ENCODE measurements around the gene FOSL1. TPM values are rescaled to one million over a fixed set of nuclear protein-coding genes. Genes with fewer than 3 reads are reported as not detected.

Gene FOSL1
- polyA plus RNA-seq, 3 donors = 2.5 to 28.2 (median 2.5) TPM

DNA sequence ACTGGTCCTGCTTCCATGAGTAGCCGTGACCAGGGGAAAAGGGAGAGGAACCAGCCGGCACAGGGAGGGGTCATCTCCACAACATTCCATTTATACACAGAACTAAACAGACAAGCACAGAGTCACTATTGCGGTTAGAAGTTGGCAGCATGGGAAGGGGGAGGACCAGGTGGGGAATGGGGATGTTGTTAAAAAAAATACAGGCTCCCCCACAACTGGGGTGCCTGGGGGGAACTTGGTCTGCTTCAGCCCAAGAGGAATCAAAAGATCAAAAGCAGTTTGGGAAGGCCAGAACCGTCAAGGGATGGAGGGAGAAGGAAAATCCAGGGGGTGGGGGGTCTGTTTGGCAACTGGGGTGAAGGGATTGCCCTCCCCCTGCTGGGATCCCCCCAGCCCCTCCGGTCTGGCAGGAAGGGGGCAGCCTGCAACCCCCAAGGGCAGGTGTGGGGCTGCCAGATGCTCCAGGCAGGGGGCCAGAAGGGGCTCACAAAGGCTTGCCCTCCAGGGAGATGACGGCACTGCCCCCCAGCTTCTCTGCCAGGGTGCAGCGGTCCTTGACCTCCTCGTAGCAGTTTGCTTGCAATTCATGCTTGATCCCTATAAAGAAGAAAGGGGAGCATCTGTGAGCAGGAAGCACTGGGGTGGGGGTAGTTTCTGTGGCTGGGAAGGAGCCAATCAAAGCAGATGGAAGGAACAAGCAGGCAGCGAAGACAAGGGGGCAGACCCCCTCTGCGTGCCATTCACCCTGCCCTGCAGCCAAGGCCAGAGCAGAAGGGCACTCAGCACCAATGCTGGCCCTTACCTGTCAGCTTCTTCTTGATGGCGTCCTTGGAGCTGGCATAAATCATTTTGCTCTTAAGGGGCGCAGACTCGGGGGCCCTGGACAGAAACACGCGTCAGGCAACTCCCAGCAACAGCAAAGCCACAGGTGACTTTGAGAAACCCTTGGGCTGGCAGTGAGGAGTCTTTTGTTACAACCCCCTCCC is 45.0 kb downstream of the FOSL1 start:
- Mint-ChIP-seq H3K27ac (peak overlapping the region in 5 of 7 donors; percentile 58 to 97 (median 95)), H3K4me1 (peaks cover 47% of the 10 kb centered on the region), H3K9me3 (peaks cover 0 to 15% (median 8%) of the 10 kb centered on the region in 7 donors), H3K4me3 (no peak overlapping the region), H3K27me3 (ENCODE audit: low read depth in 3 of 3) (peaks cover 0 to 2% (median 1%) of the 10 kb centered on the region in 3 donors), H3K36me3 (peaks cover 45 to 59% of the 10 kb centered on the region in 2 donors)
- H3K4me2 ChIP-seq (replicated peaks; ENCODE audit: extremely low read depth, low read length, poor library complexity, severe bottlenecking) = no peak overlapping the region
- TF ChIP-seq, protein P1, sequence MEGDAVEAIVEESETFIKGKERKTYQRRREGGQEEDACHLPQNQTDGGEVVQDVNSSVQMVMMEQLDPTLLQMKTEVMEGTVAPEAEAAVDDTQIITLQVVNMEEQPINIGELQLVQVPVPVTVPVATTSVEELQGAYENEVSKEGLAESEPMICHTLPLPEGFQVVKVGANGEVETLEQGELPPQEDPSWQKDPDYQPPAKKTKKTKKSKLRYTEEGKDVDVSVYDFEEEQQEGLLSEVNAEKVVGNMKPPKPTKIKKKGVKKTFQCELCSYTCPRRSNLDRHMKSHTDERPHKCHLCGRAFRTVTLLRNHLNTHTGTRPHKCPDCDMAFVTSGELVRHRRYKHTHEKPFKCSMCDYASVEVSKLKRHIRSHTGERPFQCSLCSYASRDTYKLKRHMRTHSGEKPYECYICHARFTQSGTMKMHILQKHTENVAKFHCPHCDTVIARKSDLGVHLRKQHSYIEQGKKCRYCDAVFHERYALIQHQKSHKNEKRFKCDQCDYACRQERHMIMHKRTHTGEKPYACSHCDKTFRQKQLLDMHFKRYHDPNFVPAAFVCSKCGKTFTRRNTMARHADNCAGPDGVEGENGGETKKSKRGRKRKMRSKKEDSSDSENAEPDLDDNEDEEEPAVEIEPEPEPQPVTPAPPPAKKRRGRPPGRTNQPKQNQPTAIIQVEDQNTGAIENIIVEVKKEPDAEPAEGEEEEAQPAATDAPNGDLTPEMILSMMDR (IDR thresholded peaks at IDR 0.05) = no peak
- peak overlapping the region in 1 of 2 donors; percentile 93 for H3K27ac ChIP-seq (ENCODE audit: low read depth in 1 of 2, low read length in 2 of 2)
- DNase-seq = peak in 1 of 3 donors; percentile 6
- no peak overlapping the region for H3K9ac ChIP-seq (ENCODE audit: insufficient read depth, low read length, poor library complexity, severe bottlenecking)
- no peak overlapping the region for H3K4me3 ChIP-seq (replicated peaks in 1 of 3; ENCODE audit: low read depth in 2 of 3, low read length in 3 of 3)
- peaks cover 42 to 58% of the 10 kb centered on the region in 2 donors for H3K36me3 ChIP-seq (replicated peaks in 1 of 2; ENCODE audit: control insufficient read depth in 1 of 2, insufficient read depth in 2 of 2, low read length in 2 of 2)
- intact Hi-C loops (cut with micrococcal nuclease) = no loop called here
- H4K20me1 ChIP-seq (ENCODE audit: insufficient read depth, low read length) = peaks cover 78% of the 10 kb centered on the region
- WGBS (ENCODE audit: insufficient coverage) = 98% methylated on average over 9 of the region's 15 CpGs
- no peaks in the 10 kb centered on the region for H3K27me3 ChIP-seq (ENCODE audit: control insufficient read depth in 2 of 2, insufficient read depth in 2 of 2, low read length in 2 of 2)
- H3K4me1 ChIP-seq (ENCODE audit: control insufficient read depth in 1 of 2, insufficient read depth in 2 of 2, low read length in 2 of 2) = peaks cover 31 to 40% of the 10 kb centered on the region in 2 donors
- H2AFZ ChIP-seq (ENCODE audit: insufficient read depth, low read depth, low read length, poor library complexity, severe bottlenecking) = no peak overlapping the region
- peaks cover 48% of the 10 kb centered on the region for H3K79me2 ChIP-seq (ENCODE audit: insufficient read depth, low read length)
- peaks cover 4 to 8% of the 10 kb centered on the region in 2 donors for H3K9me3 ChIP-seq (replicated peaks in 1 of 2; ENCODE audit: control insufficient read depth in 1 of 2, insufficient read depth in 1 of 2, low read length in 2 of 2)

DNA sequence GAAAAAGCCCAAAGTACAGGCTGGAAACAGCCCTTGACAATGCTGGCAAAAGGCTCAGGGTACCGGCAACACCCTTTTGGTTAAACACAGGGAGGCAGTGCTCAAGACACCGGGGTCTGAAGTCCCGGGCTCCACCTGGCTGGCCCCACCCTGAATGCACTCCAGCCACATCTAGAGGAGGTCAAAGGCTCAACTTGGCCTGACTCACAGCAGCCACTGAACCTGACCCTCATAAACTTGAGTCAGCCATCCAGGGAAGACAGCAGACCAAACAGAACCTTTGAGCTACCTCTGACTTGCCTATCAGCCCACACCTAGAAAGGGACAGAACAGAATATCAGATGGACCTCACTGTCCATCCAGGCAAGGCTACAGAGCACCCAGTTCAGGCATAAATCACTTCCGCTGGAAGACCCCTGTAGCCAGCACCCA is 46.0 kb downstream of the FOSL1 start:
- Histone ChIP-seq H3K4me1 (ENCODE audit: control insufficient read depth in 1 of 2, insufficient read depth in 2 of 2, low read length in 2 of 2) (peaks cover 21 to 31% of the 10 kb centered on the region in 2 donors), H3K9me3 (replicated peaks in 1 of 2; ENCODE audit: control insufficient read depth in 1 of 2, insufficient read depth in 1 of 2, low read length in 2 of 2) (peaks cover 4 to 8% of the 10 kb centered on the region in 2 donors), H3K9ac (ENCODE audit: insufficient read depth, low read length, poor library complexity, severe bottlenecking) (no peak overlapping the region), H3K4me2 (replicated peaks; ENCODE audit: extremely low read depth, low read length, poor library complexity, severe bottlenecking) (no peak overlapping the region), H3K27ac (ENCODE audit: low read depth in 1 of 2, low read length in 2 of 2) (peak overlapping the region in 1 of 2 donors; percentile 18), H3K36me3 (replicated peaks in 1 of 2; ENCODE audit: control insufficient read depth in 1 of 2, insufficient read depth in 2 of 2, low read length in 2 of 2) (peaks cover 42 to 58% of the 10 kb centered on the region in 2 donors), H3K27me3 (ENCODE audit: control insufficient read depth in 2 of 2, insufficient read depth in 2 of 2, low read length in 2 of 2) (no peaks in the 10 kb centered on the region), H4K20me1 (ENCODE audit: insufficient read depth, low read length) (peaks cover 85% of the 10 kb centered on the region), H3K4me3 (replicated peaks in 1 of 3; ENCODE audit: low read depth in 2 of 3, low read length in 3 of 3) (no peak overlapping the region), H3K79me2 (ENCODE audit: insufficient read depth, low read length) (peaks cover 48% of the 10 kb centered on the region), H2AFZ (ENCODE audit: insufficient read depth, low read depth, low read length, poor library complexity, severe bottlenecking) (no peak overlapping the region)
- WGBS (ENCODE audit: insufficient coverage) = 100% methylated on average over 3 of the region's 4 CpGs
- intact Hi-C loops (cut with micrococcal nuclease) = no loop called here
- H3K4me3 Mint-ChIP-seq = no peak overlapping the region
- H3K36me3 Mint-ChIP-seq = peaks cover 45 to 59% of the 10 kb centered on the region in 2 donors
- H3K27me3 Mint-ChIP-seq (ENCODE audit: low read depth in 3 of 3) = peaks cover 0 to 2% (median 0%) of the 10 kb centered on the region in 3 donors
- peak in 1 of 3 donors; percentile 4 for DNase-seq
- H3K9me3 Mint-ChIP-seq = peaks cover 0 to 15% (median 8%) of the 10 kb centered on the region in 7 donors
- TF ChIP-seq, protein P1 (IDR thresholded peaks at IDR 0.05) = no peak
- peak overlapping the region in 3 of 7 donors; percentile 50 to 80 (median 57) for H3K27ac Mint-ChIP-seq
- H3K4me1 Mint-ChIP-seq = peaks cover 41% of the 10 kb centered on the region
